Astrocyte (in vitro differentiated cells and primary cell): ENCODE results near the gene CELF1. TPM values are rescaled to one million over a fixed set of nuclear protein-coding genes. Genes with fewer than 3 reads are reported as not detected.

ENCODE experiments used
- DNase-seq: peaks from one replicate; pipeline ENCODE4 v3.0.0-alpha.2; 2010; ENCODE audit warnings: low read depth
- FAIRE-seq: peaks from 2 replicates; lab custom pipeline; 2011; peaks lifted over from hg19 to GRCh38; lab: Jason Lieb, UNC
- H2AFZ ChIP-seq: 2 replicates; pipeline ENCODE4 v1.6.0; 2012; ENCODE audit warnings: low read depth, low read length, inconsistent platforms
- H3K27ac ChIP-seq: 2 replicates; pipeline ENCODE4 v1.5.1; 2011; ENCODE audit warnings: low read depth, low read length, inconsistent platforms
- H3K27me3 ChIP-seq: 2 replicates; pipeline ENCODE4 v1.6.0; 2011; ENCODE audit warnings: low read length, inconsistent platforms; ENCODE audit not compliant: insufficient read depth
- H3K36me3 ChIP-seq: 2 replicates; pipeline ENCODE4 v1.5.1; 2011; ENCODE audit warnings: low read length, inconsistent platforms; ENCODE audit not compliant: insufficient read depth
- H3K4me1 ChIP-seq: 2 replicates; pipeline ENCODE4 v1.5.1; 2011; ENCODE audit warnings: low read length, inconsistent platforms; ENCODE audit not compliant: insufficient read depth
- H3K4me2 ChIP-seq: 2 replicates; pipeline ENCODE4 v1.6.0; 2012; ENCODE audit warnings: low read length, inconsistent platforms
- H3K4me3 ChIP-seq: 2 replicates; pipeline ENCODE4 v1.5.1; 2011; ENCODE audit warnings: low read depth, mild to moderate bottlenecking, low read length, inconsistent platforms; ENCODE audit not compliant: insufficient read depth
- H3K79me2 ChIP-seq: 2 replicates; pipeline ENCODE4 v1.6.0; 2012; ENCODE audit warnings: mild to moderate bottlenecking, low read length, inconsistent platforms; ENCODE audit not compliant: insufficient read depth
- H3K9ac ChIP-seq: 2 replicates; pipeline ENCODE4 v1.6.0; 2012; ENCODE audit warnings: mild to moderate bottlenecking, low read length, inconsistent platforms
- H3K9me3 ChIP-seq: 2 replicates; pipeline ENCODE4 v1.5.1; 2012; ENCODE audit warnings: low read depth, mild to moderate bottlenecking, low read length, inconsistent platforms; ENCODE audit not compliant: insufficient read depth
- H4K20me1 ChIP-seq: 2 replicates; pipeline ENCODE4 v1.6.0; 2012; ENCODE audit warnings: low read length, inconsistent platforms; ENCODE audit not compliant: insufficient read depth
- H3K27ac Mint-ChIP-seq: one replicate; pipeline ENCODE4 v1.8.0; 2021; ENCODE audit warnings: mild to moderate bottlenecking, mixed read lengths; ENCODE audit not compliant: unreplicated experiment
- H3K27me3 Mint-ChIP-seq: one replicate; pipeline ENCODE4 v1.8.0; 2021; ENCODE audit warnings: low read depth, mixed read lengths; ENCODE audit not compliant: unreplicated experiment
- H3K36me3 Mint-ChIP-seq: one replicate; pipeline ENCODE4 v1.8.0; 2021; ENCODE audit warnings: low read depth, mixed read lengths; ENCODE audit not compliant: unreplicated experiment
- H3K4me1 Mint-ChIP-seq: one replicate; pipeline ENCODE4 v1.8.0; 2021; ENCODE audit warnings: low read depth, mixed read lengths; ENCODE audit not compliant: unreplicated experiment
- H3K4me3 Mint-ChIP-seq: one replicate; pipeline ENCODE4 v1.8.0; 2021; ENCODE audit warnings: mild to moderate bottlenecking, moderate library complexity, mixed read lengths; ENCODE audit not compliant: unreplicated experiment
- H3K9me3 Mint-ChIP-seq: one replicate; pipeline ENCODE4 v1.8.0; 2021; ENCODE audit warnings: mild to moderate bottlenecking, mixed read lengths; ENCODE audit not compliant: unreplicated experiment
- EZH2 ChIP-seq: IDR thresholded peaks from 2 replicates; pipeline ENCODE4 v1.6.1; 2012; ENCODE audit warnings: mild to moderate bottlenecking, low read length, inconsistent platforms; ENCODE audit not compliant: insufficient read depth
- total RNA-seq: library from RNA; stranded (reverse); gene quantifications from 2 replicates; pipeline ENCODE4 v1.2.1, GENCODE V29; 2021
- TF ChIP-seq, protein P1 (sequence below): IDR thresholded peaks from 2 replicates; pipeline ENCODE4 v1.5.1; 2011; ENCODE audit warnings: low read depth, mild to moderate bottlenecking, inconsistent platforms, low read length, moderate library complexity; ENCODE audit not compliant: insufficient read depth

CELF1 gene
- total RNA-seq, 1 donor from 2014 or later, result 101 TPM

DNA sequence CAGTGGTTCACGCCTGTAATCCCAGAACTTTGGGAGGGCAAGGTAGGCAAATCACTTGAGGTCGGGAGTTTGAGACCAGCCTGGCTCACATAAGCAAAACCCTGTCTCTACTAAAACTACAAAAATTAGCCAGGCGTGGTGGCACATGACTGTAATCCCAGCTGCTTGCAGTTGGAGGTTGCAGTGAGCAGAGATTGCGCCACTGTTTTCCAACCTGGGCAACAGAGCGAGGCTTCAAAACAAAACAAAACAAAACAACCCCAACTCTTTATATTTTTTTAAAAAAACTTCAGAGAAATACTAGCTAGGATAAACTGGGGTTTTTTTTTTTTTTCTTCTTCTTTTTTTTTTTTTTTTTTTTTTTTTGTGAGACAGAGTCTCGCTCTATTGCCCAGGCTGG, 72.2 kb downstream of the CELF1 start:
- H3K9me3 ChIP-seq, result no peaks in the 10 kb centered on the region
- H3K27ac Mint-ChIP-seq, result no peak overlapping the region
- FAIRE-seq (no peak), DNase-seq (no peak)
- no peak overlapping the region for H3K4me3 Mint-ChIP-seq
- peaks cover 5% of the 10 kb centered on the region for H3K4me1 Mint-ChIP-seq
- H3K36me3 ChIP-seq, result peaks cover 71% of the 10 kb centered on the region
- no peak overlapping the region for H3K4me2 ChIP-seq
- H4K20me1 ChIP-seq, result peaks cover 48% of the 10 kb centered on the region
- no peaks in the 10 kb centered on the region for H3K9me3 Mint-ChIP-seq
- TF ChIP-seq EZH2, result no peak
- TF ChIP-seq, protein P1, sequence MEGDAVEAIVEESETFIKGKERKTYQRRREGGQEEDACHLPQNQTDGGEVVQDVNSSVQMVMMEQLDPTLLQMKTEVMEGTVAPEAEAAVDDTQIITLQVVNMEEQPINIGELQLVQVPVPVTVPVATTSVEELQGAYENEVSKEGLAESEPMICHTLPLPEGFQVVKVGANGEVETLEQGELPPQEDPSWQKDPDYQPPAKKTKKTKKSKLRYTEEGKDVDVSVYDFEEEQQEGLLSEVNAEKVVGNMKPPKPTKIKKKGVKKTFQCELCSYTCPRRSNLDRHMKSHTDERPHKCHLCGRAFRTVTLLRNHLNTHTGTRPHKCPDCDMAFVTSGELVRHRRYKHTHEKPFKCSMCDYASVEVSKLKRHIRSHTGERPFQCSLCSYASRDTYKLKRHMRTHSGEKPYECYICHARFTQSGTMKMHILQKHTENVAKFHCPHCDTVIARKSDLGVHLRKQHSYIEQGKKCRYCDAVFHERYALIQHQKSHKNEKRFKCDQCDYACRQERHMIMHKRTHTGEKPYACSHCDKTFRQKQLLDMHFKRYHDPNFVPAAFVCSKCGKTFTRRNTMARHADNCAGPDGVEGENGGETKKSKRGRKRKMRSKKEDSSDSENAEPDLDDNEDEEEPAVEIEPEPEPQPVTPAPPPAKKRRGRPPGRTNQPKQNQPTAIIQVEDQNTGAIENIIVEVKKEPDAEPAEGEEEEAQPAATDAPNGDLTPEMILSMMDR, result no peak
- no peaks in the 10 kb centered on the region for H3K27me3 ChIP-seq
- no peak overlapping the region for H3K4me3 ChIP-seq
- peaks cover 12% of the 10 kb centered on the region for H3K4me1 ChIP-seq
- no peak overlapping the region for H3K27ac ChIP-seq
- peaks cover 20% of the 10 kb centered on the region for H3K79me2 ChIP-seq
- H3K27me3 Mint-ChIP-seq, result no peaks in the 10 kb centered on the region
- H2AFZ ChIP-seq, result no peak overlapping the region
- no peak overlapping the region for H3K9ac ChIP-seq
- peaks cover 23% of the 10 kb centered on the region for H3K36me3 Mint-ChIP-seq

GRCh38 chr11:47478651-47479329, 74.1 kb downstream of the CELF1 start:
- H3K36me3 Mint-ChIP-seq, result peaks cover 24% of the 10 kb centered on the region
- peaks cover 12% of the 10 kb centered on the region for H3K4me1 ChIP-seq
- peaks cover 73% of the 10 kb centered on the region for H3K36me3 ChIP-seq

More at GRCh38 chr11:47478651-47479329, 74.1 kb downstream of the CELF1 start:
- Histone ChIP-seq H3K27me3 (no peaks in the 10 kb centered on the region), H3K4me3 (no peak overlapping the region), H2AFZ (no peak overlapping the region), H3K9me3 (no peaks in the 10 kb centered on the region), H3K4me2 (no peak overlapping the region), H4K20me1 (peaks cover 60% of the 10 kb centered on the region), H3K79me2 (peaks cover 32% of the 10 kb centered on the region), H3K27ac (no peak overlapping the region), H3K9ac (no peak overlapping the region)
- TF ChIP-seq, protein P1, result no peak
- TF ChIP-seq EZH2, result no peak
- DNase-seq (no peak), FAIRE-seq (no peak)
- Mint-ChIP-seq H3K4me1 (peaks cover 14% of the 10 kb centered on the region), H3K27ac (no peak overlapping the region), H3K27me3 (no peaks in the 10 kb centered on the region), H3K9me3 (no peaks in the 10 kb centered on the region), H3K4me3 (no peak overlapping the region)
